Measurements from ENCODE around the gene EML2. TPM values are rescaled to one million over a fixed set of nuclear protein-coding genes. Genes with fewer than 3 reads are reported as not detected.

The EML2 gene
- total and polyA plus RNA-seq, 2 of the 4 experiments (the other 2 are of a cell fraction): 11.8 to 25.3 TPM

DNA sequence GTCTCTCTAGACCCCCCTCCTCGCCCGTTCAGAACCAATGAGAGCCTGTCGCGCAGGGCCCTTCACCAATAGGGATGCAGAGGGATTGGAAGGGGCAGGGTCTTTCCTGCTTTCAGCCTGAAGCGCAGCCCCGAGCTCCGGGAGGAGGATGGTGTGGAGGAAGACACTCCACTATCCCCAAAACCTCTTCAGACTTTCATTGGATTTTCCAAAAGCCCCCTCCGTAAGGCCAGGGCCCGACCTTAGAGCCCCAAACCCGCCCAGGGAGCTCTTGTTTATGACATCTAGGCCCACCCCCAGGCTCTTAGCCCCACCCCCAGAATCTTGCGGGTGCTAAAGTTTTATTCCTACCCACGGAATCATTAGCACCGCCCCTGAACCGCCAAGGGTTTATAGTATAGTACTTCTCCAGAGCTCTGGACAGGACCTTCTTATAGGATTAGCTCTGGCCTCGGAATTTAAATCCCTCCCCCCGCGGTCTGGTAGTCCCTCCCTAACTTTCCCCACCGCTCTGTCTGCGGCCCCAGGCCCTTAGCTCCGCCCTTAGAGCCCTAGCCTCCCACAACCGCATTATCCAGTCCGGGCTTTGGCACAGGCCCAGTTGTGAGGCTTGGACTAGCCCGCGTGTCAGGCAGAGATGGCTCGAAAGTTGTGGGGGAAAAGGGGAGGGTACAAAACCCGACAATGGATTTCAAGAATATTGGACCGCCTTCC, 6.6 kb upstream of the EML2 start:
- Histone ChIP-seq H4K91ac (ENCODE audit: insufficient read depth, low read depth, low read length) (0 out of 2 replicates have a peak overlapping the region, but pooled peaks have one; percentile 2), H3K9me1 (ENCODE audit: insufficient read depth, low read length) (no peaks in the 10 kb centered on the region), H3K9me3 (ENCODE audit: control insufficient read depth, insufficient read depth, low read length) (no peaks in the 10 kb centered on the region), H2BK120ac (ENCODE audit: low read depth, low read length) (no peak overlapping the region), H2AK9ac (replicated peaks; ENCODE audit: low read depth, low read length, poor library complexity) (peak overlapping the region; percentile 12), H3K9ac (ENCODE audit: low read depth, low read length) (no peak overlapping the region), H4K5ac (ENCODE audit: low read depth, low read length) (no peak overlapping the region), H3K79me1 (ENCODE audit: low read depth in 1 of 2, low read length in 2 of 2) (0 out of 4 replicates have a peak, but pooled peaks cover 0 to 5% of the 10 kb centered on the region in 2 experiments), H2AFZ (replicated peaks; ENCODE audit: low read length, poor library complexity) (peak overlapping the region; percentile 84), H3K56ac (ENCODE audit: extremely low read depth, insufficient read depth, low read length) (no peak overlapping the region), H3K27ac (ENCODE audit: insufficient read depth, low read length) (no peak overlapping the region), H3K4me2 (ENCODE audit: low read depth, low read length) (peak overlapping the region; percentile 67), H3K4me3 (ENCODE audit: insufficient read depth, low read depth, low read length) (peak overlapping the region; percentile 48), H2AK5ac (ENCODE audit: low read depth, low read length) (no peak overlapping the region), H3K4ac (ENCODE audit: low read depth, low read length) (no peak overlapping the region), H4K8ac (ENCODE audit: low read depth in 2 of 2, low read length in 2 of 2) (peak overlapping the region; percentile 19 to 27; a peak in 1 of 4 replicates), H3K14ac (replicated peaks; ENCODE audit: low read depth, low read length) (no peak overlapping the region), H2BK15ac (ENCODE audit: low read depth, low read length) (no peak overlapping the region), H3K18ac (ENCODE audit: low read depth, low read length) (no peak overlapping the region), H2BK5ac (ENCODE audit: low read depth, low read length, poor library complexity, severe bottlenecking) (no peak overlapping the region), H3K36me3 (ENCODE audit: control insufficient read depth, insufficient read depth, low read length) (no peaks in the 10 kb centered on the region), H2BK20ac (ENCODE audit: low read depth, low read length) (no peak overlapping the region), H4K20me1 (ENCODE audit: insufficient read depth, low read length) (peaks cover 3% of the 10 kb centered on the region; the same call in 1 of the 2 replicates), H3K4me1 (ENCODE audit: control insufficient read depth, insufficient read depth, low read length) (peaks cover 10% of the 10 kb centered on the region), H3K23ac (ENCODE audit: low read depth, low read length) (no peak overlapping the region), H3K27me3 (ENCODE audit: control insufficient read depth, insufficient read depth, low read length) (peaks cover under 1% of the 10 kb centered on the region)
- TF ChIP-seq MXI1 (IDR thresholded peaks at IDR 0.05; ENCODE audit: borderline replicate concordance, low read depth, low read length) (no peak), RFX5 (IDR thresholded peaks at IDR 0.05; ENCODE audit: low read depth, low read length) (peak; percentile 56; the same call in 1 of the 2 replicates), CEBPB (IDR thresholded peaks at IDR 0.05; ENCODE audit: low read depth, low read length) (no peak), FOS (IDR thresholded peaks at IDR 0.05; ENCODE audit: low read depth, low read length) (peak; percentile 40; the same call in 1 of the 2 replicates)
- intact Hi-C loops (cut with micrococcal nuclease) (no loop called here), in situ Hi-C loops (cut with MboI; ENCODE audit: low sequenced_read_pairs) (loop anchor here (10.0 kb wide), 1 partner anchor 121 kb away; no protein-coding TSS in a partner anchor), dilution Hi-C loops (cut with HindIII; ENCODE audit: low sequenced_read_pairs, unreplicated experiment) (no loop called here)
- ATAC-seq (ENCODE audit: low read depth): peak; percentile 86
- 0% methylated on average over 4 of the region's 27 CpGs; no CpG with 5 or more reads in 1 of the 2 experiments for WGBS, 2 experiments (ENCODE audit: extremely low coverage in 2 of 2, insufficient read length in 1 of 2)
- DNase-seq: peak; percentile 80
- no TSS peak for BruUV-seq (replicated peaks)
- POLR2A ChIA-PET (ENCODE audit: unreplicated experiment): interaction anchor here (0.6 kb wide), 1 partner anchor 125 kb away, joined by 17 read pairs; no protein-coding TSS in a partner anchor
- CTCF ChIA-PET: interaction anchor here (0.7 kb wide), 1 partner anchor 197 kb away, joined by 3 read pairs; no protein-coding TSS in a partner anchor
